ENCODE data around the gene LEP.

GRCh38 chr7:128243273-128243672 is 2.2 kb downstream of the LEP start:
- no peak for TF ChIP-seq CTCF (IDR thresholded peaks at IDR 0.05)
- TF ChIP-seq POLR2A (IDR thresholded peaks at IDR 0.05), result no peak
